ENCODE results near the gene TEX29.

Gene TEX29

GRCh38 chr13:111319998-111320911 is at the start of gene TEX29:
TEX29 (plus strand) TSS chr13:111320642; CDS start chr13:111320891, 249 bp downstream.
- H3K27ac ChIP-seq, result no peak within 1 kb of the TSS
- 0 out of 2 replicates have a peak, but pooled peaks have one; percentile 0 for TF ChIP-seq CTCF (conservative IDR thresholded peaks at IDR 0.05)

GRCh38 chr13:111270765-111271698 is 49.4 kb upstream of the TEX29 start:
- H3K27ac ChIP-seq, result peak overlapping the region; percentile 57
- peak; percentile 66 for TF ChIP-seq CTCF (conservative IDR thresholded peaks at IDR 0.05)

GRCh38 chr13:111272117-111272516 is 48.3 kb upstream of the TEX29 start:
- TF ChIP-seq CTCF (conservative IDR thresholded peaks at IDR 0.05), result no peak
- H3K27ac ChIP-seq, result peak overlapping the region; percentile 57; the same call in 1 of the 2 replicates

GRCh38 chr13:111275382-111275781 is 45.1 kb upstream of the TEX29 start:
- TF ChIP-seq CTCF (conservative IDR thresholded peaks at IDR 0.05), result no peak
- no peak overlapping the region for H3K27ac ChIP-seq

- H3K27ac ChIP-seq, result no peak overlapping the region
- no peak for TF ChIP-seq CTCF (conservative IDR thresholded peaks at IDR 0.05)
Observed at GRCh38 chr13:111275995-111276618, 44.3 kb upstream of the TEX29 start.

GRCh38 chr13:111278258-111278657 is 42.2 kb upstream of the TEX29 start:
- TF ChIP-seq CTCF (conservative IDR thresholded peaks at IDR 0.05), result no peak
- H3K27ac ChIP-seq, result no peak overlapping the region

Measured in VCaP (cell line).